ENCODE measurements around the gene ZCCHC17. TPM values are rescaled to one million over a fixed set of nuclear protein-coding genes. Genes with fewer than 3 reads are reported as not detected.
A peak's percentile ranks its signal among the peaks of the same experiment; 100 is the strongest.

Gene ZCCHC17
- total and polyA plus RNA-seq, 2 donors (not counting 3 experiments of a cell fraction or from before 2014, with no cell fraction given), result 32.0 to 41.4 TPM

- Histone ChIP-seq H3K9me3 (replicated peaks; ENCODE audit: control insufficient read depth, insufficient read depth, low read length) (no peaks in the 10 kb centered on the region), H3K36me3 (ENCODE audit: control insufficient read depth in 2 of 2, extremely low read depth in 1 of 2, insufficient read depth in 2 of 2, low read length in 2 of 2) (peaks cover 19 to 25% of the 10 kb centered on the region in 2 experiments), H3K9ac (replicated peaks; ENCODE audit: extremely low read depth, insufficient read depth, low read length) (no peak overlapping the region), H3K27ac (ENCODE audit: insufficient read depth, low read depth, low read length) (no peak overlapping the region), H3K79me2 (ENCODE audit: control insufficient read depth, insufficient read depth, low read length) (no peaks in the 10 kb centered on the region), H4K20me1 (replicated peaks; ENCODE audit: control insufficient read depth, extremely low read depth, insufficient read depth, low read length) (no peaks in the 10 kb centered on the region), H3K4me3 (replicated peaks in 1 of 3; ENCODE audit: insufficient read depth in 1 of 3, low read depth in 1 of 3, low read length in 3 of 3) (no peak overlapping the region), H2AFZ (ENCODE audit: low read depth, low read length) (no peak overlapping the region), H3K4me2 (ENCODE audit: insufficient read depth, low read length) (no peak overlapping the region), H3K4me1 (ENCODE audit: control insufficient read depth, extremely low read depth, insufficient read depth, low read length) (no peaks in the 10 kb centered on the region), H3K9me1 (replicated peaks; ENCODE audit: control insufficient read depth, extremely low read depth, insufficient read depth, low read length) (no peaks in the 10 kb centered on the region), H3K27me3 (ENCODE audit: control insufficient read depth in 2 of 2, insufficient read depth in 2 of 2, low read length in 2 of 2) (no peaks in the 10 kb centered on the region)
- FAIRE-seq (no peak), DNase-seq (ENCODE audit: low read depth, low spot score) (no peak)
- ChIA-PET POLR2A (no interaction called here), CTCF (no interaction called here)
- intact Hi-C loops (cut with micrococcal nuclease) (no loop called here), dilution Hi-C loops (cut with MboI; ENCODE audit: extremely low pct_ligation_motif_present, low sequenced_read_pairs) (no loop called here)
- no TSS peak for BruUV-seq (replicated peaks)
- TF ChIP-seq MYC (IDR thresholded peaks at IDR 0.05; ENCODE audit: low read depth, low read length), result no peak
- TF ChIP-seq, protein P1, sequence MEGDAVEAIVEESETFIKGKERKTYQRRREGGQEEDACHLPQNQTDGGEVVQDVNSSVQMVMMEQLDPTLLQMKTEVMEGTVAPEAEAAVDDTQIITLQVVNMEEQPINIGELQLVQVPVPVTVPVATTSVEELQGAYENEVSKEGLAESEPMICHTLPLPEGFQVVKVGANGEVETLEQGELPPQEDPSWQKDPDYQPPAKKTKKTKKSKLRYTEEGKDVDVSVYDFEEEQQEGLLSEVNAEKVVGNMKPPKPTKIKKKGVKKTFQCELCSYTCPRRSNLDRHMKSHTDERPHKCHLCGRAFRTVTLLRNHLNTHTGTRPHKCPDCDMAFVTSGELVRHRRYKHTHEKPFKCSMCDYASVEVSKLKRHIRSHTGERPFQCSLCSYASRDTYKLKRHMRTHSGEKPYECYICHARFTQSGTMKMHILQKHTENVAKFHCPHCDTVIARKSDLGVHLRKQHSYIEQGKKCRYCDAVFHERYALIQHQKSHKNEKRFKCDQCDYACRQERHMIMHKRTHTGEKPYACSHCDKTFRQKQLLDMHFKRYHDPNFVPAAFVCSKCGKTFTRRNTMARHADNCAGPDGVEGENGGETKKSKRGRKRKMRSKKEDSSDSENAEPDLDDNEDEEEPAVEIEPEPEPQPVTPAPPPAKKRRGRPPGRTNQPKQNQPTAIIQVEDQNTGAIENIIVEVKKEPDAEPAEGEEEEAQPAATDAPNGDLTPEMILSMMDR (IDR thresholded peaks at IDR 0.05; ENCODE audit: extremely low read depth in 1 of 2, insufficient read depth in 1 of 2, low read depth in 1 of 2, low read length in 2 of 2), result no peak
- TF ChIP-seq MAX (IDR thresholded peaks at IDR 0.05; ENCODE audit: insufficient read depth, insufficient read length), result no peak
- no peak for TF ChIP-seq GATA2 (IDR thresholded peaks at IDR 0.05; ENCODE audit: insufficient read depth, insufficient read length, low read depth, low read length)
Observed at GRCh38 chr1:31266547-31266946, 30.3 kb upstream of the ZCCHC17 start.

DNA sequence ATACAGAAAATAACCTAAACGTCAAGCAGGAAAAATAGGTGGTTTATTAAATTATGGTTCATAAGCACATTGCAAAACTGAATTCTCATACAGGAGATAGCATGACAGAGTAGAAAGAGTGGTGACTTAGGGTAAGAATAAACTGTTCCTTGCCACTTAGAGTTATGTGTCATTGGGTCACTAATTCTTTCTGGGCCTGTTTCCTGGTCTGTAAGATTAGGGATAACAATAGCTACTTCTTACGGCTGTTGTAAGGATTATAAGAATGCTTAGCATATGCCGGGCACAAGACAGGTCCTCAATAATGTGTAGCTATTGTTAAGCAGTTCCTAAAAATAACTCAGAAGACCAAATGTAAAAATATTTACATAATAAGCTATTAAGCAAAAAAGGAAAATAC is 24.5 kb upstream of the ZCCHC17 start:
- DNase-seq (ENCODE audit: low read depth, low spot score) (peak; percentile 90), FAIRE-seq (peak; percentile 88)
- no peaks in the 10 kb centered on the region for H3K9me3 ChIP-seq (replicated peaks; ENCODE audit: control insufficient read depth, insufficient read depth, low read length)
- no peak overlapping the region for H3K4me3 ChIP-seq (replicated peaks in 1 of 3; ENCODE audit: insufficient read depth in 1 of 3, low read depth in 1 of 3, low read length in 3 of 3)
- H3K4me1 ChIP-seq (ENCODE audit: control insufficient read depth, extremely low read depth, insufficient read depth, low read length), result peaks cover 7% of the 10 kb centered on the region
- intact Hi-C loops (cut with micrococcal nuclease), result loop anchor here (5.0 kb wide), 1 partner anchor 90 kb away; no protein-coding TSS in a partner anchor
- H3K79me2 ChIP-seq (ENCODE audit: control insufficient read depth, insufficient read depth, low read length), result no peaks in the 10 kb centered on the region
- H3K27ac ChIP-seq (ENCODE audit: insufficient read depth, low read depth, low read length), result peak overlapping the region; percentile 8
- H3K4me2 ChIP-seq (ENCODE audit: insufficient read depth, low read length), result peak overlapping the region; percentile 14
- no peak overlapping the region for H3K9ac ChIP-seq (replicated peaks; ENCODE audit: extremely low read depth, insufficient read depth, low read length)
- ChIA-PET CTCF (interaction anchor here (0.9 to 1.8 kb wide), 2 partner anchors 9 to 24 kb away, joined by 4 to 6 read pairs; partner anchors contain the start of genes SNRNP40 and ZCCHC17), POLR2A (interaction anchor here (1.2 kb wide), 1 partner anchor 24 kb away, joined by 5 read pairs; the partner anchor contains the start of genes SNRNP40 and ZCCHC17)
- no peaks in the 10 kb centered on the region for H3K27me3 ChIP-seq (ENCODE audit: control insufficient read depth in 2 of 2, insufficient read depth in 2 of 2, low read length in 2 of 2)
- BruUV-seq (replicated peaks), result no TSS peak
- TF ChIP-seq POLR2A (IDR thresholded peaks at IDR 0.05; ENCODE audit: low read depth, low read length) (no peak), MYC (IDR thresholded peaks at IDR 0.05; ENCODE audit: low read depth, low read length) (no peak), JUN (IDR thresholded peaks at IDR 0.05; ENCODE audit: borderline replicate concordance, insufficient read depth, insufficient read length, low read depth) (peak; percentile 51), POLR2AphosphoS5 (IDR thresholded peaks at IDR 0.05; ENCODE audit: insufficient read depth, low read depth, low read length) (no peak), GATA2 (IDR thresholded peaks at IDR 0.05; ENCODE audit: insufficient read depth, insufficient read length, low read depth, low read length) (no peak)
- no peak overlapping the region for H2AFZ ChIP-seq (ENCODE audit: low read depth, low read length)
- H3K9me1 ChIP-seq (replicated peaks; ENCODE audit: control insufficient read depth, extremely low read depth, insufficient read depth, low read length), result no peaks in the 10 kb centered on the region
- peaks cover 15 to 16% of the 10 kb centered on the region in 2 experiments for H3K36me3 ChIP-seq (ENCODE audit: control insufficient read depth in 2 of 2, extremely low read depth in 1 of 2, insufficient read depth in 2 of 2, low read length in 2 of 2)
- H4K20me1 ChIP-seq (replicated peaks; ENCODE audit: control insufficient read depth, extremely low read depth, insufficient read depth, low read length), result no peaks in the 10 kb centered on the region
- dilution Hi-C loops (cut with MboI; ENCODE audit: extremely low pct_ligation_motif_present, low sequenced_read_pairs), result no loop called here

Data from endothelial cell of umbilical vein (primary cell).